SJSA1 (cell line): Measurements from ENCODE around the gene PODN. TPM values are rescaled to one million over a fixed set of nuclear protein-coding genes. Genes with fewer than 3 reads are reported as not detected.
A peak's percentile ranks its signal among the peaks of the same experiment; 100 is the strongest.

Source experiments
- DNase-seq, 2 experiments: peaks; one replicate each; pipeline ENCODE4 v3.0.0-alpha.2; 2015 to 2020; ENCODE audit warnings: low spot score in 2 of 2, low read depth in 1 of 2
- H3K27ac ChIP-seq: fragments of 250-450 bp; sonication (Bioruptor Pico); 2 replicates; pipeline ENCODE4 v1.5.1; 2020; ENCODE audit warnings: mild to moderate bottlenecking, moderate library complexity
- H3K27me3 ChIP-seq: fragments of 250-450 bp; sonication (Bioruptor Pico); replicated peaks from 2 replicates; pipeline ENCODE4 v1.5.1; 2020; ENCODE audit warnings: mild to moderate bottlenecking, moderate library complexity
- H3K36me3 ChIP-seq: fragments of 250-450 bp; sonication (Bioruptor Pico); 2 replicates; pipeline ENCODE4 v1.5.1; 2020; ENCODE audit warnings: mild to moderate bottlenecking
- H3K4me1 ChIP-seq: fragments of 250-450 bp; sonication (Bioruptor Pico); replicated peaks from 2 replicates; pipeline ENCODE4 v1.6.1; 2021; ENCODE audit warnings: mild to moderate bottlenecking
- H3K4me3 ChIP-seq: fragments of 250-450 bp; sonication (Bioruptor Pico); 2 replicates; pipeline ENCODE4 v1.5.1; 2020; ENCODE audit warnings: mild to moderate bottlenecking
- H3K9me3 ChIP-seq: fragments of 250-450 bp; sonication (Bioruptor Pico); replicated peaks from 2 replicates; pipeline ENCODE4 v1.5.1; 2020; ENCODE audit warnings: mild to moderate bottlenecking
- total RNA-seq: library from RNA; depleted of rRNA; stranded (reverse); fragments of >200 nt; shearing (Covaris generic); gene quantifications from 2 replicates; pipeline ENCODE4 v1.2.3, GENCODE V29; 2014

The PODN gene
- total RNA-seq, 1 experiment from 2014 or later = 4.1 TPM

DNA sequence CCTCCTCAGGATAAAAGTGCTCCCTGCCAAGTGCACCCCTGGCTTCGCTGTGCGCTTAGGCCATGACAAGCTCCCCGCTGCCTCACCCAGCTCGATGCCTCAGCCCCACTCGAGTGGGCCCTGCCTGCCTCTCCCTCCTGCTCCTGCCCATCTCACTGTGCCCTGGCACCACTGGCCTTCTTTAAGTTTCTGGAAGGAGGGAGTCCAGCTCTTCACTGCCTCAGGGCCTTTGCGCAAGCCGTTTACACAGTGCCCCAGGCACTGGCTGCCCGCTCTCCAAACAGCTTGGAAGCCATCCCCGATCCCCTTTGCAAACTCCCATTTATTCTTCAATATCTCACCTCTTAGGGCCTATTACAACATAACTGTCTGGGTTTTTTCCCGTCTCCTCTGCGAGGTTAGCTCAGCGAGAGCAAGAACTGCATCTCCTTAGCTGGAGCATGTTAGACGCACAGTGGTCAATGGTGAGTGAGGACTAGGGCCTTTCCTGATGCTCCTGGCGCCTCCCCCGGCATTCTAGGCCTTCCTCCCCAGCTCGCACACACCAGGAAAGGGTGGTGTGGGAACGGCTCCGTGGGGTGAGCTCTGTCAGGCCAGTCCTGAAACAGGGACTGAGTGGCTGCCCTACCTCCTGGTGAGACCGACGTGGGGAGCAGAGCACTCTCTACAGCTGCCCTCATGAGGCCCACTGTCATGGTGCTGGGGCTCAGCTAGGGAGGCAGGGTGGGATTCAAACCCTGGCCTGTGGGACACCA is 31.9 kb downstream of the PODN start:
- H3K27ac ChIP-seq = no peak overlapping the region
- H3K9me3 ChIP-seq = peaks cover 25% of the 10 kb centered on the region
- no peaks in the 10 kb centered on the region for H3K36me3 ChIP-seq
- no peaks in the 10 kb centered on the region for H3K27me3 ChIP-seq
- H3K4me1 ChIP-seq = peaks cover 10% of the 10 kb centered on the region
- H3K4me3 ChIP-seq = no peak overlapping the region
- no peak for DNase-seq

DNA sequence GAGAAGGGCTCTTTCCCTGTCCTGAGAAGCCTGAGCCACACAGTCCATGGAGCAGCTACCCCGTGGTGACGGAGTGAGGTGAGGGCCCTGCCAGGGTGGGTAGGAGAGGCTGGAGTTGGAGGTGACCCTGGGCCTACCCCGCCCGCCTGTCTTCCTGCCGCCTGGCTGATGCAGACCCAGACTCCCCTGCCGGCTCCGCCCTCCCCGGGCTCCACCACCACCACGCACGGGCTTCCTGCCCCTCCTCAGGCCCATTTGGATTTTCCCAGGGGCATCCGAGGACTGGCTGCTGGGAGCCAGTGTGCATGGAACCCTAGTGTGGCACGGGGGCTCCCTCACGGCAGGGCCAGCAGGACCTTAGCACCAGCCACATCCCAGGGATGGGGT is 32.5 kb downstream of the PODN start:
- Histone ChIP-seq H3K27ac (no peak overlapping the region), H3K4me1 (peaks cover 4% of the 10 kb centered on the region), H3K36me3 (no peaks in the 10 kb centered on the region), H3K4me3 (no peak overlapping the region), H3K9me3 (peaks cover 27% of the 10 kb centered on the region), H3K27me3 (no peaks in the 10 kb centered on the region)
- no peak for DNase-seq

DNA sequence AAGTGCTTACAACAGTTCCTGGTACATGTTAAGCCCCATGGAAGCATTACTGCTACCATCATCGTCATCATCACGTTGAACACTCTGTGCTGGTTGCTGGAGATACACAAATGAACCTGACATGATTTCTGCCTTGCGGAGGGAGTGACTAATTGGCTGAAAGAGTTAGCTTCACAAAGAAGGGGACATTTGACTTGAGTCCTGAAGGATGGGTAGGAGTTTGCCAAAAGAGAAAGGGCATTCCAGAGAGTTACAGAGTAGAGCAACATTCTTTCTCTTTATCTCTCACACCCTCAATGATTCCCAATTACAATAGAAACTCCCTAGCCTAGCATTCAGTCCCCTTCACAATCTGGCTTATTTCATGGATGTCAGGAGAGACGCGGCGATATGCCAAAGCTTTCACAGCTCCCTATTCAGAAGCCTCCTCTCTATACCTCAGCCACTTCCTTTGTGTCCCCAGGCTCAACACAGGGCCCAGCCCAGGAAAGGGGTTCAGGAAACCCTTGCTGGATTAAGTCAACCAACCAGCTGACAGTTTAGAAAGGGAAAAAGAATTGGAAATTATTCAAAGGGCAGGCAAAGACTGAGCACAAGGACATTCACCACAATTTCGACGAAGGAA is 42.4 kb downstream of the PODN start:
- Histone ChIP-seq H3K9me3 (peaks cover 14% of the 10 kb centered on the region), H3K27me3 (no peaks in the 10 kb centered on the region), H3K4me3 (no peak overlapping the region), H3K36me3 (peaks cover 3% of the 10 kb centered on the region; the same call in 1 of the 2 replicates), H3K4me1 (peaks cover 37% of the 10 kb centered on the region), H3K27ac (no peak overlapping the region)
- no peak for DNase-seq

DNA sequence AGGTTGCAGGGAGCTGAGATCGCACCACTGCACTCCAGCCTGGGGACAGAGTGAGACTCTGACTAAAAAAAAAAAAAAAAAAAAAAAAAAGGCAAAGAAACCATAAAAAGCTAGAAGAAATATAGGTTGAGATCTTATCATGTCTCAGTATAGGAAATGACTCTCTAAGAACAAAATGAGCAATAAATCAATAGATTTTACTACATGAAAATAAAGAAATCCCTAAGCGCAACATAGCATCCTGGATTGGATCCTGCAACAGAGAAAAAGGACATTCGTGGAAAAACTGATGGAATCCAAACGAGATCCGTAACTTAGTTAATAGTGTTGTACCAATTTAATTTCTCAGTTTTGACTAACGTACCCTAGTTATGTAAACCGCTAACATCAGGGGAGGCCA is 45.1 kb downstream of the PODN start:
- Histone ChIP-seq H3K27ac (peak overlapping the region; percentile 97), H3K9me3 (peaks cover 5% of the 10 kb centered on the region)
- DNase-seq = no peak

DNA sequence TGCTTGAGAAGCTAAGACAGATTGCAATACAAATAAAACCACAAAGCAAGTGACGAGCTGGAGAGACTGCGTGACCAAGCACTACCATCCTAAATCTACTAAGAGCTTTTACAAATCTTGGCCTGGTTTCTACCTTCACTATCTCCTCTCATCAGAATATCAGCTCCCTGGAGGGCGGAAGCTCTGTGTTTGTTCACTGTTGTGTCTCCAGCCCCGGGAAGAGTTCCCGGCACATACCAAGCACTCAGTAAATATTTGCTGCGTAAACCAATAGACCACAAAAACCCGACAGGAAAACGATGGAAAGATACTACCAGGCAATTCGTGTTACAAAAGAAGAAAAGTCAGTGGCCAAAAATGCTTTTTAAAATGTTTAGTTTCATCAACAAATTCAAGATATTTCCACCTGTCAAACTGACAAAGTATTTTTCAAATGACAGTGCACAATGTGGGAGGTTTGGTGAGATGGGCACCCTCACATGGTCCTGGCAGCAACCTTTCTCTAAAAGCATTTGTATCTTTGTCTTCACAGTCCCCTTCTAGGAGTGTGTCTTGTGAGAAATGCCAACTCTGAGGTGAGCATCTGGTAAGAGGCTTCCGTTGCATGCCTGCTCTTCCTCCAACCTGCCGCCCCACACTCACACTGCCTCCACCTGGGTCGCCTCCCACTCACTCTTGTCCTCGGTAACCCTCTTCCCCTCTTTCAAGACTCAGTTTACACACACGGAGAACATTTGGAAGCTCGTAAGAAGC is 45.7 kb downstream of the PODN start:
- DNase-seq = peak; percentile 95 to 98
- peak overlapping the region; percentile 97 for H3K27ac ChIP-seq

More for the DNA sequence above, 45.1 kb downstream of the PODN start:
- Histone ChIP-seq H3K36me3 (peaks cover 11% of the 10 kb centered on the region; the same call in 1 of the 2 replicates), H3K4me1 (peaks cover 62% of the 10 kb centered on the region), H3K27me3 (no peaks in the 10 kb centered on the region), H3K4me3 (no peak overlapping the region)

DNA sequence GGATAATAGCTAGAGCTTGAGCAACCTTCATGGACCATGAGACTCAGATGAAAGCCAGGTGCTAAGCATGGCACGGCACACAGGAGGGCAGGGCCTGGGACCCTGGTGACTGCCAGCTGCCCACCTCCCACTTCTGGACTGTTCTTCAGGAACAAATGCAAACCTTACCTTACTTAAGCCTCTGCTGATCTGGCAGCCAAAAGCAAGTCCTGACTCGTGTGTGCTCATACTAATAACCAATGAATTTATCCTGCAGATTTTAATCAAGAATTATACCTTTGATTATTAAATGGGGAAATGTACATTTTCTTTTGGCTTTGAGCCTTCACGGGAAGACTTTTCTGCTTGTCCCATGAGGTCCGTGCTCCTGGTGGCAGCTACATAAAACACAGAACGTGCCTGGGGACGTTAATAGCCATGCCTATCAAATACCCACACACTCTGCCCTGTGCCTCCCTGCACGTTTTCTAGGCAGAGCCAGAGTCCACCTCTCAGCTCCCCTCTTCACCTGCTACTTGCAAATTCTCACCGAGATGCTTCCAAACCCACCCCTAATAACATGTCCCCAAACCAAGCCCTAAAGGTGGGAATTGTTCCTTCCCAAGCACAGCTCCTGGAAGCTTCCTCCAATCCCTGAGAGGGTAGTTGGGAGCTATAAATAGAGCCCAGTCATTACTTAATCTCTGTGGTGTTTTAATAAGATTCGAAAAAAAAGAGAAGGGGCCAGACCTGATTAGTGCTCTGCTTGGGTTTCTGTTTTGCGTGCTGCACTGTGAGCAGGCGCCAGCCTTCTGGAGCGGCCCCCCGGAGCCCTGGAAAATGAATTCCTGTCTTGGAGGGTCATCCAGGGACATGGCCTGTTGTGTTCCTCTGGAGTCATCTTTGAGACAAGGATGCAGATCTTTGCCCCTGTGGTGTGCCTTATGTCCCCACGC is 46.9 kb downstream of the PODN start:
- Histone ChIP-seq H3K27me3 (no peaks in the 10 kb centered on the region), H3K36me3 (peaks cover 10% of the 10 kb centered on the region; the same call in 1 of the 2 replicates), H3K9me3 (peaks cover 8% of the 10 kb centered on the region), H3K27ac (peak overlapping the region; percentile 97), H3K4me1 (peaks cover 80% of the 10 kb centered on the region), H3K4me3 (no peak overlapping the region)
- DNase-seq = peak; percentile 88 to 91

More for the DNA sequence above, 45.7 kb downstream of the PODN start:
- no peaks in the 10 kb centered on the region for H3K27me3 ChIP-seq
- H3K4me3 ChIP-seq = no peak overlapping the region
- peaks cover 8% of the 10 kb centered on the region for H3K9me3 ChIP-seq
- peaks cover 69% of the 10 kb centered on the region for H3K4me1 ChIP-seq
- H3K36me3 ChIP-seq = peaks cover 10% of the 10 kb centered on the region; the same call in 1 of the 2 replicates

DNA sequence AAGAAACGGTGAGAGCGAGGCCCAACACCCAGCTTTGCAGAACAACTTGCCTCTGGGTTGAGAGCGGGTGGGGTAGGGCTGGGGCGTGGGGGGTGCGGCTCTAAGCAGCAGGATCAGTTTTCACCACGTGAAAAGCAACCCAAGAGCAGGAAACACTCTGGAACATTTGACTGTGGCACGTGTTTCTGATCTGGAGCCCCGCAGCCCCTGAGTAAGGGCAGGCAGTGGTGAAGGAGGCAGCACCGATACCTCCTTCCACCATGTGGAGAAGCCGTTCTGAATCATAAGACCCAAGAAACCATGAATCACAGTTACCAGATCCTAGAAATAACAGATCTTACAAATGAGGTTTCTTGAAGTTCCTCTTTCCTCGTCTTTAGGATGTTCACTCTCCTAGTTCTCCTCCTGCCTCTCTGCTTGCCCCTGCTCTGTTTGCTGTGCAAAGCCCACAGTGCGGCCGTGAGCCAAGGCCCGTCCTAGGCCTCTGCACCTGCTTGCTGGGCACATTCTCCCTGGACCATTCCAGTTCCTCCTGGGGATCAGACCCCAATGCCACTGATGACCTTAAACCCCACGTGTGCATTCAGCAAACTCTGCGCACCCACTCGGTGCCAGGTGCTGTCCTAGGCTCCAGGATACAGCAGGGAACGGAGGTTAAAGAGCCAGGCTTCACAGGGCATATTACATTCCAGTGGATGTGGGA is 48.5 kb downstream of the PODN start:
- Histone ChIP-seq H3K9me3 (peaks cover 8% of the 10 kb centered on the region), H3K36me3 (peaks cover 10% of the 10 kb centered on the region; the same call in 1 of the 2 replicates), H3K4me1 (peaks cover 95% of the 10 kb centered on the region), H3K27ac (peak overlapping the region; percentile 97), H3K4me3 (no peak overlapping the region), H3K27me3 (no peaks in the 10 kb centered on the region)
- peak in 1 of 2 experiments; percentile 80 for DNase-seq

DNA sequence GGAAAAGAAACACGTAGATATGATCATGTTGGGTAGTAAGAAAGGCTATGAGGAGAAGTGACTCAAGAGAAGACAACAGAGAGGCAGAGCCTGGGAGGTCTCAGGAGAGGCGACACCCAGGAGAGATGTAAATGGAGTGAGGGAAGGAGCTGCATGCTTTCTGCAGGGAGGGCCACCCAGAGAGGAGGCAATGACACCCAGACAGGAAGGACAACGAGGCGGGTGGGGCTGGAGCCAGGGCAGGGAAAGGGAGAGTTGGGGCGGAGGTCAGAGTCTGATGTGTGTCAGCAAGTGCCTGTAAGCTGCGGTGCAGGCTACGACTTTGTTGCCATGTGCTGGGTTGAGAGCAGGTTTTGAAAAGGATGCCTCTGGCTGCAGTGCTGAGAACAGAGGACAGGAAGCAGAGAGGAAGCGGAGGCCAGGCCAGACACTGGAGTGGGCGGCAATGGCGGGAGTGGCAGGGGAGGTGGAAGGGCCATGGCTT is 49.1 kb downstream of the PODN start:
- no peak overlapping the region for H3K4me3 ChIP-seq
- H3K4me1 ChIP-seq = peaks cover 95% of the 10 kb centered on the region
- H3K36me3 ChIP-seq = peaks cover 10% of the 10 kb centered on the region; the same call in 1 of the 2 replicates
- DNase-seq = peak; percentile 99 to 100
- H3K27me3 ChIP-seq = no peaks in the 10 kb centered on the region
- H3K9me3 ChIP-seq = peaks cover 8% of the 10 kb centered on the region
- peak overlapping the region; percentile 97 for H3K27ac ChIP-seq

DNA sequence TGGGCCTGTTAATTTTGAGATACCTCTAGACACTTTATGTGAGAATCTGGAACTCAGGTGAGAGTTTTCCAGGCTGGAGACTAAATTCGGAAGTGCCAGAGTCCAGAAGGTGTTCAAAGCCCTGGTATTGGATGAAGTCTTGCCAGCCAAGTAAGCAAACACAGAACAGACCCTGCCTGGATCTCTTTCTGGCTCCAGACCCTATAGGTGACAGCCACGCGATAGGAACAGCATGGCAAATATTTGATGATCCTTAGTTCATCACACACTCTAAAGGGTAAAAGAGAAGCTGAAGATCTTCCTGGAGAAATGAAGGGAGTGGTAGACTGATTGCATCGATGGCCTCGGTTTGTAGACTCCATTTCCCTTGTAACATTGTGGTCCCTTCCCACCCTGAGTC is 49.7 kb downstream of the PODN start:
- peaks cover 95% of the 10 kb centered on the region for H3K4me1 ChIP-seq
- H3K36me3 ChIP-seq = peaks cover 10% of the 10 kb centered on the region; the same call in 1 of the 2 replicates
- no peak overlapping the region for H3K4me3 ChIP-seq
- no peaks in the 10 kb centered on the region for H3K27me3 ChIP-seq
- DNase-seq = no peak
- H3K27ac ChIP-seq = peak overlapping the region; percentile 96
- peaks cover 8% of the 10 kb centered on the region for H3K9me3 ChIP-seq

DNA sequence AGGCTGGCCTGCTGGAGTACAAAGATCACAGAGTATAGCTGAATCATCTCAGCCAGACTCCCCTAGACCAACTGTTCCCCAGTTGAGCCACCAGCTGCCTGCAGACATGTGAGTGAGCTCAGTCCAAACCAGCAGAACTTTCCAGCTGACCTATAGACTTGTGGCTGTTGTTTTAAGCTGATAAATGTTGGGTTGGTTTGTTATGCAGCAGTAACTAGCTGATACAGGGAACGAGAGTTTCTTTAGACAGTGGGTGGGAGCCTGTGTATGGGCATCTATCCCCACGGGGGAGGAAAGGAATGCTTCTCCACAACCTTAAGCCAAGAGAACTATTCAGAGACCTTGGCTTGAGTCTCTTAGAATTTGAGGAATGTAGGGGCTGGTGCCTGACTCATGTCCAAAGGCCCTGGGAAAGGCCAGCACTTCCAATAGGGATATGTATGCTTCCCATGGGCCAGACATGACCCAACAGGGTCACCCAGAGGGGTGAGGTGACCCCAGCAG is 50.3 kb downstream of the PODN start:
- H3K4me1 ChIP-seq = peaks cover 94% of the 10 kb centered on the region
- H3K27ac ChIP-seq = peak overlapping the region; percentile 96
- H3K9me3 ChIP-seq = peaks cover 8% of the 10 kb centered on the region
- no peak overlapping the region for H3K4me3 ChIP-seq
- DNase-seq = peak; percentile 87 to 88
- peaks cover 10% of the 10 kb centered on the region; the same call in 1 of the 2 replicates for H3K36me3 ChIP-seq
- H3K27me3 ChIP-seq = no peaks in the 10 kb centered on the region

DNA sequence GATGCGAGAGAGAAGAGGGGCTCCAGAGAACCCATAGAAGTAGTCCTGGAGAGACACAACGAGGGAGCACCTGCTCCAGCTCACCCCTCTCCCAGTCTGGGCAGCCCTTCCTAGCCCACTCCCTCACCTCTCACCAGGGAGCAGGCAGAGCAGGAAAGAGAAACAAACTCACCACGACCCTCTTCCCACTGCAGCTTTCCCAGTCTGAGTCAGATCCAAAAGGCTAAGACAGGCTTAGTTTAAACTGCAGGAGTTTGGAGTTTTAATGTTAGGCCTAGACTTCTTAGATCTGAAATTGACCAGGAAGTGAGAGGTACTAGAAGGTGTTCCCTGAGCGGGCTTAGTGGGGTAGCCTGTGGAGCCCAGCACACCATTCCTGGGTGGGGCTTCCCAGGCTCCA is 50.8 kb downstream of the PODN start:
- H3K27me3 ChIP-seq = no peaks in the 10 kb centered on the region
- peaks cover 92% of the 10 kb centered on the region for H3K4me1 ChIP-seq
- H3K27ac ChIP-seq = peak overlapping the region; percentile 96
- H3K4me3 ChIP-seq = no peak overlapping the region
- DNase-seq = no peak
- peaks cover 8% of the 10 kb centered on the region for H3K9me3 ChIP-seq
- H3K36me3 ChIP-seq = peaks cover 10% of the 10 kb centered on the region; the same call in 1 of the 2 replicates

DNA sequence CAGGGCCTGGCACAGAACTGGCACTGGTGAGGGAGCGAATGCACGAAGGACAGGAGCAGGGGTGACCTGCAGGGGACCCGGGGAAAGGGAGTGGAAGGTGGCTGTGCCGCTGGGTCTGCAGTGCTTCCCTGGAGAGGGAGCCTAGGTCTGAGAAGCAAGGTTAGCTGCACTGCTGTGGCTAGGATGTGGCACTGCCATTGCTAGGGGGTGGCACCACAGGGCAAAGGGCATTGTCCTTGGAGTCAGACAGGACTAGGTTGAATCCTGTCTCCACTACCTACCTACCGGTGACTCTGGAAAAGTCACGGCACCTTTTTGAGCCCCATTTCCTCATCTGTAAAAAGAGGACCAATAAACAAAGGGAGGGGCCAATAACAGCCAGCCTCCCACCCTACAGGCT is 52.1 kb downstream of the PODN start:
- peaks cover 8% of the 10 kb centered on the region for H3K9me3 ChIP-seq
- no peak for DNase-seq
- peaks cover 80% of the 10 kb centered on the region for H3K4me1 ChIP-seq
- peak overlapping the region; percentile 96 for H3K27ac ChIP-seq
- peaks cover 10% of the 10 kb centered on the region; the same call in 1 of the 2 replicates for H3K36me3 ChIP-seq
- H3K27me3 ChIP-seq = no peaks in the 10 kb centered on the region
- no peak overlapping the region for H3K4me3 ChIP-seq
